Natural killer cell (primary cell): ENCODE results near the gene APBA2. TPM values are rescaled to one million over a fixed set of nuclear protein-coding genes. Genes with fewer than 3 reads are reported as not detected.

Experiments
- ATAC-seq, 3 donors: fragments of 150-1000 bp in 2 of 3; fragments of 200-7000 bp in 1 of 3; cut with Tn5 transposase; 1 replicate in 1 of 3; 2 replicates in 2 of 3; pipeline ENCODE4 v1.10.0; 2021; ENCODE audit warnings: mild to moderate bottlenecking in 2 of 3, moderate library complexity in 2 of 3
- DNase-seq, 2 donors: peaks; one replicate each; pipeline versions ENCODE4 v3.0.0 to v3.0.0-alpha.2; 2013 to 2021; ENCODE audit warnings: mixed read lengths in 1 of 2
- H3K27ac ChIP-seq: one replicate; pipeline ENCODE4 v1.5.1; 2013; ENCODE audit warnings: mild to moderate bottlenecking, low read length
- H3K27me3 ChIP-seq: one replicate; pipeline ENCODE4 v1.6.1; 2013; ENCODE audit warnings: low read length; ENCODE audit not compliant: control insufficient read depth, insufficient read depth
- H3K36me3 ChIP-seq: one replicate; pipeline ENCODE4 v1.6.1; 2013; ENCODE audit warnings: low read length; ENCODE audit not compliant: control insufficient read depth, insufficient read depth
- H3K4me1 ChIP-seq: one replicate; pipeline ENCODE4 v1.6.1; 2013; ENCODE audit warnings: low read length; ENCODE audit not compliant: control insufficient read depth, insufficient read depth
- H3K4me3 ChIP-seq: one replicate; pipeline ENCODE4 v1.5.1; 2013; ENCODE audit warnings: low read length
- H3K9me3 ChIP-seq: one replicate; pipeline ENCODE4 v1.6.1; 2013; ENCODE audit warnings: low read length; ENCODE audit not compliant: control insufficient read depth, insufficient read depth
- H3K27ac Mint-ChIP-seq, 2 donors: one replicate each; pipeline ENCODE4 v1.8.0; 2022; ENCODE audit warnings: mild to moderate bottlenecking in 2 of 2, mixed read lengths in 2 of 2, moderate library complexity in 1 of 2
- H3K27me3 Mint-ChIP-seq, 2 donors: one replicate each; pipeline ENCODE4 v1.8.0; 2022; ENCODE audit warnings: low read depth in 2 of 2, mixed read lengths in 2 of 2
- H3K36me3 Mint-ChIP-seq: one replicate; pipeline ENCODE4 v1.8.0; 2022; ENCODE audit warnings: mixed read lengths
- H3K4me1 Mint-ChIP-seq, 2 donors: one replicate each; pipeline ENCODE4 v1.8.0; 2022; ENCODE audit warnings: mixed read lengths in 2 of 2
- H3K4me3 Mint-ChIP-seq: one replicate; pipeline ENCODE4 v1.8.0; 2022; ENCODE audit warnings: mild to moderate bottlenecking, moderate library complexity, mixed read lengths
- H3K9me3 Mint-ChIP-seq, 2 donors: one replicate each; pipeline ENCODE4 v1.8.0; 2022; ENCODE audit warnings: mixed read lengths in 2 of 2
- WGBS: methylation state at CpG from one replicate; pipeline ENCODE4 v1.1.7; 2013; ENCODE audit warnings: missing lambda C conversion rate; ENCODE audit not compliant: insufficient coverage; 5-methylcytosine and 5-hydroxymethylcytosine counted together
- intact Hi-C: fragments of 100-400 bp; cut with micrococcal nuclease; formaldehyde crosslinking; loops from one replicate; pipeline ENCODE4 v1.14.2; 2022
- total RNA-seq, 4 donors: library from RNA; stranded (reverse); fragments of 120-200 nt in 1 of 4; gene quantifications; one replicate each; pipeline versions ENCODE4 v1.2.3 to v1.2.4, GENCODE V29; 2013 to 2022
- TF ChIP-seq, protein P1 (sequence below): fragments of 200-600 bp; IDR thresholded peaks from one replicate; pipeline ENCODE4 v1.8.0; 2022; ENCODE audit warnings: antibody characterized with exemption

APBA2 gene
- total RNA-seq, 3 donors from 2014 or later (not counting 1 experiment from before 2014, with no cell fraction given), result 96.4 to 119 (median 97.9) TPM

GRCh38 chr15:29110176-29110575, 224.4 kb downstream of the APBA2 start:
- Histone ChIP-seq H3K27ac (no peak overlapping the region), H3K4me1 (peaks cover 9% of the 10 kb centered on the region), H3K36me3 (peaks cover 27% of the 10 kb centered on the region), H3K4me3 (no peak overlapping the region), H3K27me3 (no peaks in the 10 kb centered on the region), H3K9me3 (no peaks in the 10 kb centered on the region)
- H3K4me1 Mint-ChIP-seq, result peaks cover 13 to 25% of the 10 kb centered on the region in 2 donors
- no peaks in the 10 kb centered on the region for H3K27me3 Mint-ChIP-seq
- H3K9me3 Mint-ChIP-seq, result no peaks in the 10 kb centered on the region
- no peak for ATAC-seq
- H3K4me3 Mint-ChIP-seq, result no peak overlapping the region
- intact Hi-C loops, result no loop called here
- no peak for DNase-seq
- TF ChIP-seq, protein P1, sequence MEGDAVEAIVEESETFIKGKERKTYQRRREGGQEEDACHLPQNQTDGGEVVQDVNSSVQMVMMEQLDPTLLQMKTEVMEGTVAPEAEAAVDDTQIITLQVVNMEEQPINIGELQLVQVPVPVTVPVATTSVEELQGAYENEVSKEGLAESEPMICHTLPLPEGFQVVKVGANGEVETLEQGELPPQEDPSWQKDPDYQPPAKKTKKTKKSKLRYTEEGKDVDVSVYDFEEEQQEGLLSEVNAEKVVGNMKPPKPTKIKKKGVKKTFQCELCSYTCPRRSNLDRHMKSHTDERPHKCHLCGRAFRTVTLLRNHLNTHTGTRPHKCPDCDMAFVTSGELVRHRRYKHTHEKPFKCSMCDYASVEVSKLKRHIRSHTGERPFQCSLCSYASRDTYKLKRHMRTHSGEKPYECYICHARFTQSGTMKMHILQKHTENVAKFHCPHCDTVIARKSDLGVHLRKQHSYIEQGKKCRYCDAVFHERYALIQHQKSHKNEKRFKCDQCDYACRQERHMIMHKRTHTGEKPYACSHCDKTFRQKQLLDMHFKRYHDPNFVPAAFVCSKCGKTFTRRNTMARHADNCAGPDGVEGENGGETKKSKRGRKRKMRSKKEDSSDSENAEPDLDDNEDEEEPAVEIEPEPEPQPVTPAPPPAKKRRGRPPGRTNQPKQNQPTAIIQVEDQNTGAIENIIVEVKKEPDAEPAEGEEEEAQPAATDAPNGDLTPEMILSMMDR, result no peak
- no peak overlapping the region for H3K27ac Mint-ChIP-seq
- 82% methylated on average over 5 of the region's 5 CpGs for WGBS
- H3K36me3 Mint-ChIP-seq, result no peaks in the 10 kb centered on the region

- Histone ChIP-seq H3K9me3 (no peaks in the 10 kb centered on the region), H3K4me1 (peaks cover 15% of the 10 kb centered on the region), H3K27me3 (no peaks in the 10 kb centered on the region), H3K36me3 (peaks cover 22% of the 10 kb centered on the region), H3K4me3 (no peak overlapping the region), H3K27ac (no peak overlapping the region)
- Mint-ChIP-seq H3K4me3 (no peak overlapping the region), H3K9me3 (no peaks in the 10 kb centered on the region), H3K36me3 (no peaks in the 10 kb centered on the region), H3K4me1 (peaks cover 13 to 28% of the 10 kb centered on the region in 2 donors), H3K27me3 (no peaks in the 10 kb centered on the region), H3K27ac (no peak overlapping the region)
- 93% methylated on average over 9 of the region's 9 CpGs for WGBS
- TF ChIP-seq, protein P1, result no peak
- no peak for DNase-seq
- no peak for ATAC-seq
- intact Hi-C loops, result no loop called here
Observed at GRCh38 chr15:29110733-29111132, 225.0 kb downstream of the APBA2 start.

GRCh38 chr15:29111705-29112281, 226.0 kb downstream of the APBA2 start:
- Mint-ChIP-seq H3K27me3 (no peaks in the 10 kb centered on the region), H3K36me3 (no peaks in the 10 kb centered on the region), H3K4me1 (peaks cover 13 to 27% of the 10 kb centered on the region in 2 donors), H3K27ac (no peak overlapping the region), H3K9me3 (no peaks in the 10 kb centered on the region), H3K4me3 (no peak overlapping the region)
- TF ChIP-seq, protein P1, result no peak
- no peak for ATAC-seq
- 90% methylated on average over 13 of the region's 13 CpGs for WGBS
- H3K4me3 ChIP-seq, result no peak overlapping the region
- no peaks in the 10 kb centered on the region for H3K9me3 ChIP-seq
- peaks cover 19% of the 10 kb centered on the region for H3K36me3 ChIP-seq
- H3K4me1 ChIP-seq, result peaks cover 16% of the 10 kb centered on the region
- DNase-seq, result no peak
- no peaks in the 10 kb centered on the region for H3K27me3 ChIP-seq
- intact Hi-C loops, result no loop called here
- H3K27ac ChIP-seq, result no peak overlapping the region
